WERI-Rb-1 (cell line): ENCODE measurements around the gene MCAT.
A peak's percentile ranks its signal among the peaks of the same experiment; 100 is the strongest.

ENCODE experiments used
- DNase-seq: peaks from one replicate; pipeline ENCODE4 v3.0.0-alpha.2; 2020
- H3K27ac ChIP-seq: fragments of 250-450 bp; sonication (Bioruptor Pico); 2 replicates; pipeline ENCODE4 v1.5.1; 2020; ENCODE audit warnings: mild to moderate bottlenecking, moderate library complexity
- H3K27me3 ChIP-seq: fragments of 250-450 bp; sonication (Bioruptor Pico); 2 replicates; pipeline ENCODE4 v1.5.1; 2021; ENCODE audit warnings: mild to moderate bottlenecking, low read depth, moderate library complexity; ENCODE audit not compliant: insufficient read depth, severe bottlenecking
- H3K36me3 ChIP-seq: fragments of 250-450 bp; sonication (Bioruptor Pico); 2 replicates; pipeline ENCODE4 v1.5.1; 2020; ENCODE audit warnings: mild to moderate bottlenecking, moderate library complexity
- H3K4me3 ChIP-seq: 2 replicates; pipeline ENCODE4 v1.5.1; 2011; ENCODE audit warnings: low read depth, mild to moderate bottlenecking, control low read depth, low read length
- H3K9me3 ChIP-seq: fragments of 250-450 bp; sonication (Bioruptor Pico); 2 replicates; pipeline ENCODE4 v1.5.1; 2021; ENCODE audit warnings: mild to moderate bottlenecking, moderate library complexity; ENCODE audit not compliant: severe bottlenecking
- CTCF ChIP-seq: IDR thresholded peaks from 2 replicates; pipeline ENCODE4 v1.5.1; 2011; ENCODE audit warnings: low read depth, mild to moderate bottlenecking, control low read depth, inconsistent platforms, low read length

The MCAT gene

GRCh38 chr22:43181321-43182076 lies 38.3 kb upstream of the MCAT start:
- Histone ChIP-seq H3K36me3 (peaks cover 44% of the 10 kb centered on the region), H3K4me3 (no peak overlapping the region), H3K27me3 (no peaks in the 10 kb centered on the region), H3K27ac (no peak overlapping the region; the same call in 1 of the 2 replicates), H3K9me3 (no peaks in the 10 kb centered on the region)
- DNase-seq, result peak; percentile 52
- no peak for TF ChIP-seq CTCF

- no peaks in the 10 kb centered on the region for H3K27me3 ChIP-seq
- TF ChIP-seq CTCF, result no peak
- H3K27ac ChIP-seq, result no peak overlapping the region
- no peak overlapping the region for H3K4me3 ChIP-seq
- DNase-seq, result no peak
- H3K36me3 ChIP-seq, result peaks cover 44% of the 10 kb centered on the region
- no peaks in the 10 kb centered on the region for H3K9me3 ChIP-seq
Measured at GRCh38 chr22:43180670-43181069, 37.5 kb upstream of the MCAT start.

- DNase-seq, result no peak
- Histone ChIP-seq H3K27me3 (no peaks in the 10 kb centered on the region), H3K27ac (no peak overlapping the region), H3K36me3 (peaks cover 50% of the 10 kb centered on the region), H3K9me3 (no peaks in the 10 kb centered on the region), H3K4me3 (no peak overlapping the region)
- TF ChIP-seq CTCF, result no peak
Measured at GRCh38 chr22:43179911-43180195, 36.7 kb upstream of the MCAT start.

GRCh38 chr22:43179146-43179910 lies 36.1 kb upstream of the MCAT start:
- no peak for DNase-seq
- Histone ChIP-seq H3K36me3 (peaks cover 55% of the 10 kb centered on the region), H3K4me3 (no peak overlapping the region), H3K27ac (no peak overlapping the region), H3K27me3 (no peaks in the 10 kb centered on the region), H3K9me3 (no peaks in the 10 kb centered on the region)
- no peak for TF ChIP-seq CTCF

GRCh38 chr22:43177479-43177878 lies 34.3 kb upstream of the MCAT start:
- Histone ChIP-seq H3K36me3 (peaks cover 66% of the 10 kb centered on the region), H3K27me3 (no peaks in the 10 kb centered on the region), H3K9me3 (no peaks in the 10 kb centered on the region), H3K27ac (no peak overlapping the region), H3K4me3 (no peak overlapping the region)
- TF ChIP-seq CTCF, result no peak
- no peak for DNase-seq
